GM13976 (cell line): Measurements from ENCODE around the gene ZNF384.
A peak's percentile ranks its signal among the peaks of the same experiment; 100 is the strongest.

ENCODE experiments used
- DNase-seq: peaks from one replicate; pipeline ENCODE4 v3.0.0; 2012; ENCODE audit warnings: low spot score
- in situ Hi-C: fragments of 300-500 bp; cut with MboI; formaldehyde crosslinking; loops from one replicate; pipeline ENCODE4 v1.12.0; 2022; ENCODE audit warnings: low sequenced_read_pairs, mixed read lengths, inconsistent platforms; ENCODE audit not compliant: unreplicated experiment
- TF ChIP-seq, protein P1 (sequence below): IDR thresholded peaks from 2 replicates; pipeline ENCODE4 v1.5.1; 2012; ENCODE audit warnings: borderline replicate concordance, mild to moderate bottlenecking; ENCODE audit not compliant: insufficient read depth; ENCODE audit errors: extremely low read depth, missing control alignments, control extremely low read depth

The ZNF384 gene

DNA sequence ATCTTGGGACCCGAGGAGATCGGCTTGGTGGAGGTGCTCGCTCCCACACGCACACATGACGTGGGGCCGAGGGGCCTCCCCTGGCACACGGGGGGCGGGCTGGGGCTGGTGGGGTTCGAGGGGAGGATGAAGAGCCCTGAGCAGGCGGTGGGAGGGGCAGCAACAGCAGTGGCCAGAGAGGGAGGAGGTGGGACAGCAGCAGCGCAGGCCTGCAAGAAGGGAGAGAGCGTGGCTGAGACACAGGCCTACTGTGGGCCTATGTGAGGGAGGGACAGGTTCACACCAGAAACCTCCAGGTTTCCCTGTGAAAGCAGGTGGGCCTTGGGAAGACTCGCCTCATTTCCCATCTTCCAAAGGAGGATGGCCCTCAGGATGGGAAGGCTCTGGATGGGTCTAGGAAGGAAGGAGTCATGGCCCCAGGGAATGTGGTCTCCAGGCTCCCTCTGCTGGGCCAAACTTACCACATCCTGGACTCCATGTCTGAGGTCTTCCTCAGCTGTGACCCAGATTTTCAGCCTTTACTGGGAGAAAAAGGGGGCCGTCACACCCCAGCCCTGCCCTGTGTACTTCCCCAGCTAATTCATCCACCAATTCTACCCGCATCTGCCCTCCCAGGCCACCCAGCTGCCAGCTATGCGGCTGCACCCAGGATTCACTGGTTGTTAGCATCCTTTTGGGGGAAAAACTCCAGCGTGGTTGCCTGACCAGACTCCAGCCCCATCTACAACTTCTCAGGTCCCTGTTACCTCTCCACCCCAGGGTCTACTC is 8.6 kb upstream of the ZNF384 start:
- in situ Hi-C loops: no loop called here
- TF ChIP-seq, protein P1, sequence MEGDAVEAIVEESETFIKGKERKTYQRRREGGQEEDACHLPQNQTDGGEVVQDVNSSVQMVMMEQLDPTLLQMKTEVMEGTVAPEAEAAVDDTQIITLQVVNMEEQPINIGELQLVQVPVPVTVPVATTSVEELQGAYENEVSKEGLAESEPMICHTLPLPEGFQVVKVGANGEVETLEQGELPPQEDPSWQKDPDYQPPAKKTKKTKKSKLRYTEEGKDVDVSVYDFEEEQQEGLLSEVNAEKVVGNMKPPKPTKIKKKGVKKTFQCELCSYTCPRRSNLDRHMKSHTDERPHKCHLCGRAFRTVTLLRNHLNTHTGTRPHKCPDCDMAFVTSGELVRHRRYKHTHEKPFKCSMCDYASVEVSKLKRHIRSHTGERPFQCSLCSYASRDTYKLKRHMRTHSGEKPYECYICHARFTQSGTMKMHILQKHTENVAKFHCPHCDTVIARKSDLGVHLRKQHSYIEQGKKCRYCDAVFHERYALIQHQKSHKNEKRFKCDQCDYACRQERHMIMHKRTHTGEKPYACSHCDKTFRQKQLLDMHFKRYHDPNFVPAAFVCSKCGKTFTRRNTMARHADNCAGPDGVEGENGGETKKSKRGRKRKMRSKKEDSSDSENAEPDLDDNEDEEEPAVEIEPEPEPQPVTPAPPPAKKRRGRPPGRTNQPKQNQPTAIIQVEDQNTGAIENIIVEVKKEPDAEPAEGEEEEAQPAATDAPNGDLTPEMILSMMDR: peak; percentile 19
- peak; percentile 66 for DNase-seq

DNA sequence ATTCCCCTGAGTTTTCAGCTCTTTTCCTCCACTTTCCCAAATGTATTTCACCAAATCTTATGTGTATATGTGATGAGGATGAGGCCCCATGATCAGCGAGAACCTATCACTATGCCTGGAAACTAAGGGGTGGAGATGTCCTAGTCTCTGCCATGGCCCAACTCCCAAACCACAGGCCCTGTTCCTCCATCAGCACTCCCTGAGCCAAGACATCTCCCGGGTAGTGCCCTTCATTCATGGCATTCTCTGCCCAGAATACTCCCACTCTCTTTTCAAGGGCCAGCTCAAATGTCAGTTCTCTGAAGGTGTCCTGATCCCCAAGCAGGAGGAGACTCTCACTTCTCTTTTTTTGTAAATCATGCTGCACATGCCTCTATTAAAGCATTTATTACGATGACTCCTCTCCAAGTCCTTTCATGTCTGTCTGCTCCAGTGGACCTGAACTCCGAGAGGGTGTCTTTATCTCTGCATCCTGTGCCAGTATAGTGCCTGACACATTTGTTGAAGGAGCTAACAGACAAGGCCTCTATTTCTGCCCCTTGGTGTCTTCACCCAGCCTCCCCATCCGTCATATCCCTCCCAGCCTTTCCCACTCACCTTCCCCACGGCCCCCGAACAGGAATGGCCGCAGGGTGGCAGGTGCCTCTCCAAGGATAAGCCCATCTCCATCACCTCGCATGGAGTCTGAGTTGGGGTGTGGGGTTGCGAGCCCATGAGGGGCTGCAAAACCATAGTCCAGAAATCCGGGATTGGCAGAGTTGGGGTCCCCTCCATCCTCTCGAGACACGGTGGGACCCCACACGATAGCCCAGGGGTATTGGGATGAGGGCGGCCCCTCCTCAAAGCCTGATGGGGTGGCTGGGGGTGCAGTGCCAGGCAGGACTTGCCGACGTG is 7.8 kb upstream of the ZNF384 start:
- peak; percentile 67 for DNase-seq
- TF ChIP-seq, protein P1: no peak
- in situ Hi-C loops: no loop called here

- TF ChIP-seq, protein P1: no peak
- in situ Hi-C loops: no loop called here
- no peak for DNase-seq
Observed at GRCh38 chr12:6695313-6696045, 6.3 kb upstream of the ZNF384 start.

DNA sequence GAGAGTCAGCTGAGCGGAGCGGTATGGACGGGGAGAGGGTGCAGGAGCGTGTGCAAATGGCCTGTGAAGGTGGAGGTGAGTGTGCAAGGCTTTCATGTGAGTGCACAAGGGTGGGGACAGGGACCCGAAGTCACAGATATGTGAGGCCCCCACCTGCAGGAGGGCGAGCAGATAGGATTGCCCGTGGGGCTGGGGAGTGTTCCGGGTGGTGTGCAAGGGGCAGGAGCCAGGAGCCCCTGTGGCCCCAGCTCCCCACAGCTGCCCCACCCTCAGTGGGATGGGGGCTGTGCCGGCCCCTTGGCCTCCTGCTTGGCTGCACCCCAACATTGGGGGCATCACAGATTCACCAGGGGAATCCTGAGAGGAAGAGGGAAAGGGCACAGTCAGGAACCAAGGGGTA is 5.5 kb upstream of the ZNF384 start:
- in situ Hi-C loops: no loop called here
- TF ChIP-seq, protein P1: no peak
- DNase-seq: no peak

DNA sequence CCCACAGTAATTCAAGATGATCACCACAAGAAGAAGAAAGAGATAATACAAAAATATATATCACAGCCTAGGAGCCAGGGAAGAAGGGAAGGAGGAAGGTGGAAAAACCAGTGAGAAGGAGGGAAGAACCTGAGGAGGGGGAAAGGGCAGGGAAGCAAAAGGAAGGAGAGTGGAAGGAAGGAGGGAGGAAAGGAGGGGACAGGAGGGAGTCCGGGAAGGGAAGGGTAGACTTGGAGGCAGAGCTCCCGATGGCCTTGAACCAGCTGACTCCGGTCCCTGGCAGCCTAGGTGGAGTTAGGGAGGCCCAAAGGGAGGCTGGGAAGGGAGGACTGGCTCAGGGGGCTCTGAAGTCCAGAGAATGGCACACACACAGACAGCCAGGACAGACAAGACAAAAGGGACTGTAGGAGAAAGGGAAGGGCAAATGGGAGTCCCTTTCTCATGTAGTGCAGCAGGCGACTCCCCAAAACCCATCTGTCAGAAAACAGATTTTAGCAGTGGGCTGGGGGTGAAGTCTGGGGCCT is 4.7 kb upstream of the ZNF384 start:
- no peak for DNase-seq
- TF ChIP-seq, protein P1: no peak
- in situ Hi-C loops: no loop called here

GRCh38 chr12:6692888-6693287 is 3.7 kb upstream of the ZNF384 start:
- TF ChIP-seq, protein P1: no peak
- DNase-seq: no peak
- in situ Hi-C loops: no loop called here
